Spinal cord (tissue), 10 donors: ENCODE measurements around the gene MGAT5. TPM values are rescaled to one million over a fixed set of nuclear protein-coding genes. Genes with fewer than 3 reads are reported as not detected.
A peak's percentile ranks its signal among the peaks of the same experiment; 100 is the strongest.

Experiments used
- DNase-seq, 6 donors: peaks; one replicate each; pipeline versions ENCODE4 v3.0.0 to v3.0.0-alpha.2; 2013 to 2015; ENCODE audit warnings: low spot score in 6 of 6, low read depth in 4 of 6
- H3K27ac ChIP-seq: one replicate; pipeline ENCODE4 v1.5.1; 2013; ENCODE audit warnings: low read depth, low read length, control low read depth
- H3K27me3 ChIP-seq: one replicate; pipeline ENCODE4 v1.6.1; 2013; ENCODE audit warnings: low read length; ENCODE audit not compliant: control insufficient read depth, insufficient read depth
- H3K36me3 ChIP-seq: one replicate; pipeline ENCODE4 v1.6.1; 2013; ENCODE audit warnings: low read length; ENCODE audit not compliant: control insufficient read depth, insufficient read depth
- H3K4me1 ChIP-seq: one replicate; pipeline ENCODE4 v1.6.1; 2013; ENCODE audit warnings: low read length; ENCODE audit not compliant: control insufficient read depth, insufficient read depth
- H3K4me3 ChIP-seq: one replicate; pipeline ENCODE4 v1.5.1; 2013; ENCODE audit warnings: low read depth, low read length, control low read depth
- H3K9me3 ChIP-seq: one replicate; pipeline ENCODE4 v1.6.1; 2013; ENCODE audit warnings: low read length; ENCODE audit not compliant: control insufficient read depth, insufficient read depth
- WGBS: methylation state at CpG from one replicate; pipeline ENCODE4 v1.1.5; 2013; ENCODE audit warnings: missing lambda C conversion rate; ENCODE audit not compliant: insufficient coverage; 5-methylcytosine and 5-hydroxymethylcytosine counted together
- polyA plus RNA-seq, 2 donors: library from polyadenylated mRNA; unstranded; fragments of 120-200 nt; gene quantifications; one replicate each; pipeline ENCODE4 v1.2.1, GENCODE V29; 2013; ENCODE audit not compliant: insufficient read length in 2 of 2
- total RNA-seq, 2 donors: library from RNA; depleted of rRNA in 1 of 2; stranded (reverse); fragments of 120-200 nt in 1 of 2; fragments of >200 nt in 1 of 2; gene quantifications; one replicate each; pipeline versions ENCODE4 v1.2.3 to v1.2.4, GENCODE V29; 2013 to 2014
- donor health status: healthy.

The MGAT5 gene
- total and polyA plus RNA-seq, 4 donors: 45.8 to 76.6 (median 48.3) TPM

DNA sequence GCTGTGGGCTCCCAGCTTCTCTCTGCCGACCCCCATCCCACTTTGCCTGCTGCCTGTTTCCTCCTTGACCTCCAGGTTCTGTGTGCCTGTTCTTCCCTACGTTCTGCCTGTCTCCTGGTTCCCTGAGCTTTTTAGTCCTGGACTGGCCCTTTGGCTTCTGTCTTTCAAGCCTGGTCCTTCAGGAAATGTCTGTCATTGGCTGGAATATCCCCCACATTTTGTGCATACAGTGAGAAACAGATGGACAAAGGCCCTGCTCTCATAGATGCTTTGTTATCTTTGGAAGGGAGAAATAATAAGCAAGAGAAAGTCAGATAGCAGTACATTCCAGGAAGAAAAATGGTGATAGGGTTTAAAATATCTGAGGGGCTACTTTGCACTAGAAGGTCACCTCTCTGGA, 5.7 kb downstream of the MGAT5 start:
- Histone ChIP-seq H3K27me3 (no peaks in the 10 kb centered on the region), H3K4me3 (no peak overlapping the region), H3K4me1 (peaks cover 22% of the 10 kb centered on the region), H3K27ac (peak overlapping the region; percentile 25), H3K9me3 (no peaks in the 10 kb centered on the region), H3K36me3 (peaks cover under 1% of the 10 kb centered on the region)
- WGBS: 72% methylated on average over 2 of the region's 2 CpGs
- DNase-seq: no peak

DNA sequence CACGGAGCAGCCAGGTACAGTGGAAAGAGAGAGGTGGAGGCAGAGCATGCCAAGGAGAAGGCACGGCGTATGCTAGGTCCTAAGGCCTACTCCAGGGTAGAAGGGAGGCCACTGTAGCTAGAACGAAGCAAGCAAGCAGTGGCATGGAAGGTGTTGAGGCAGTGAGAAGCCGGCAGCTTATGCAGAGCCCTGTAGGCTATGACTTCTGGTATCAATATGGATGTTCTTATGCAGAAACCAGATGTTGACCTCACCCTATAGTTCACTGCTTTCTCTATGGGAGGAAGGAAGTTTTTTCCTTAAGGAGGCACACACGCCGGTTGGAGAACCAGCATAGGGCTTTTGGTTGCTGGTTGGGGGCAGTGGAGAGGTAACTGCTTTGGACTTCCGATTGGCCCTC, 6.1 kb downstream of the MGAT5 start:
- H3K27me3 ChIP-seq: no peaks in the 10 kb centered on the region
- peak overlapping the region; percentile 6 for H3K27ac ChIP-seq
- no peaks in the 10 kb centered on the region for H3K9me3 ChIP-seq
- WGBS: 86% methylated on average over 6 of the region's 8 CpGs
- no peak for DNase-seq
- no peak overlapping the region for H3K4me3 ChIP-seq
- H3K36me3 ChIP-seq: no peaks in the 10 kb centered on the region
- H3K4me1 ChIP-seq: peaks cover 22% of the 10 kb centered on the region

DNA sequence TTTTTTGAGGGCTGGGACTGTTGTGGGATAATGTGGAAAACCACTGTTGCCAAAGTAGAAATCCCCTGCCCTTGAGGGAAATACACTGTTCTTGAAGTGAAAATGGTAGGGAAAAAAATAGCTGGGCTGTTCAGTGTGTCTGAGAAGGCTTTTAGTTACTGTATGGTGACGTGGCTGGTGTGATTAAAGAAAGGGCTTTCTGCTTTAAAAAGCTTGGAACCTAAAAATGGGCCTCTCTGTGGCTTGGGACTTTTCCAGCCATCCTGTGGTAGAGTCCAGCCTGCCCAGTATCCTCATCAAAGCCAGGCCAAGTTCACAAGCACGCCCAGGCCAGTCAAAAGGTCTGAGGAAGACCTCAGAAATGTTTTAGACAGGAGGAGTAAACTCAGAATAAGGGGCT, 6.8 kb downstream of the MGAT5 start:
- H3K27me3 ChIP-seq: no peaks in the 10 kb centered on the region
- no peaks in the 10 kb centered on the region for H3K9me3 ChIP-seq
- H3K4me3 ChIP-seq: no peak overlapping the region
- peaks cover 22% of the 10 kb centered on the region for H3K4me1 ChIP-seq
- no peak for DNase-seq
- 63% methylated on average over 1 of the region's 2 CpGs for WGBS
- peak overlapping the region; percentile 53 for H3K27ac ChIP-seq
- no peaks in the 10 kb centered on the region for H3K36me3 ChIP-seq

DNA sequence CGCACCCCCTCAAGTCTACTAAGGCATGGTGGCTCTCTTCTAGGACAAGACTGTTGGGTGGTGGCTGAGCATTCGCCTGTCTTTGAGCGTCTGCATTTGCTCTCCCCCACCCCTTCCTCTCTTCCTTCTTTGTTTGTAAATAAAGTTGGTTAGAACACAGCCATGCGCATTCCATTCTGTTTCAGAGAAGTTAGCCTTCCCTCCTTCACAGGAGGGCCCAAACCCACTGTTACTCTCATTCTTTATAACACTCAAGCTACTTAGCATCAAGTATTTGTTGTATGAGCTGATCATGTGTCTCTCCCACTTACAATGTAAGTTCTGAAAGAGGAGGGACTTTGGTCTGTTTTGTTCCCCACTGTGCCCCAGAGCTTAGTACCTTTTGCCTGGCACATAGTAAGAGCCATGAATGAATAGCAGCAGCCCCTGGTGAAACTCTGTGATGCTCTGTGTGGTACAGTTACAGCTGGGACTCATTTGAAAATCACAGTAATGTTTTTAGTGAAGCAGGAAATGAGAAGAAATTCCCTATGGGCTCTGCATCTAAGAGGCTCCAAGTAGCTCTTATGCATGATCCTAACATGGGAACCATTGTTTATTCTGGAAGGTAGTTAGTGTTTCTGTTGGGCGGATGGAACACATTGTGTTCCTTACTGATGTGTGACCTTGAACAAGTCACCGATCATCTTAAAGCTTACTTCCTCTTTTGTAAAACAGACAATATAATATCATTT, 7.7 kb downstream of the MGAT5 start:
- no peaks in the 10 kb centered on the region for H3K9me3 ChIP-seq
- H3K4me3 ChIP-seq: no peak overlapping the region
- DNase-seq: peak in 1 of 6 donors; percentile 76
- no peaks in the 10 kb centered on the region for H3K36me3 ChIP-seq
- WGBS: no CpG with 5 or more reads among the region's 6 CpGs
- peaks cover 22% of the 10 kb centered on the region for H3K4me1 ChIP-seq
- peak overlapping the region; percentile 53 for H3K27ac ChIP-seq
- no peaks in the 10 kb centered on the region for H3K27me3 ChIP-seq

DNA sequence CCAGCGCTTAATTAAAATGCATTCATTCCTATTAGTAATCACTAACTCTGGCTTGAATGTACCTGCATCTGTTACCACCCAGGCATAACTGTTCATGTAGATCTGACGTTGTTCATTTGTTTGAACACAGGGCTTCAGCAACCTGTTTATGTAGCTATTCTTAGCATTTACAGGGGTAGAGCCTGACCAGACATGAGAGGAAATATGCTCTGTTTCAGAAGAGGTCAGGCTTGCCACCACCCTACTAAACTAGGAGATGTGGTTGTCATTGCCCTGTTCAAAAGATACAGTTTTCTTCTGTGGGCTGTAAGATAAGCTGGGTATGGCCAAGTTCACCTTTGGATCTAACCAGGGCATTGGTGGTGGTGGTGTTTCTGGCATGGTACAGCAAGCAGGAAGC, 8.8 kb downstream of the MGAT5 start:
- H3K9me3 ChIP-seq: no peaks in the 10 kb centered on the region
- DNase-seq: no peak
- H3K4me3 ChIP-seq: no peak overlapping the region
- H3K36me3 ChIP-seq: no peaks in the 10 kb centered on the region
- no peaks in the 10 kb centered on the region for H3K27me3 ChIP-seq
- no peak overlapping the region for H3K27ac ChIP-seq
- 100% methylated on average over 2 of the region's 2 CpGs for WGBS
- peaks cover 22% of the 10 kb centered on the region for H3K4me1 ChIP-seq

DNA sequence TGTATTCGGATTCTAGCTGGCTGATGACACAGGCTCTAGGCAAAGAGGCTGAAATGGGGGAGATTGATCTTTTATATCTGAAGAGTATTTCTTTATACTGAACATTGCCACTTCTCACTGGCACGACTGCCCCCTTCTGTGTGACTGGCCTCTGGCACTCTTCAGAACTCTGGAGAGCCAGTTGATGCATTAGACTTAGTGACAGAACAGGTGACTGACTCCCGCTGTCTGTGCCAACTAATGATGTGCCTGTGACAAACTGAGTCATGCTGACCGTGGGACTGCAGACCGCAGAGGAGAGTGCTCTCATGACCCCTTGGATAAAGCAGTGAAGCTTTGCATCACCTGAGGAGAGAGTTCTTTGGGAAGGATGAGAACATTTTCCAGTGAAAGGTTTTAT, 14.4 kb downstream of the MGAT5 start:
- H3K9me3 ChIP-seq: no peaks in the 10 kb centered on the region
- H3K36me3 ChIP-seq: no peaks in the 10 kb centered on the region
- peaks cover 3% of the 10 kb centered on the region for H3K4me1 ChIP-seq
- H3K4me3 ChIP-seq: no peak overlapping the region
- 57% methylated on average over 4 of the region's 5 CpGs for WGBS
- DNase-seq: peak in 1 of 6 donors; percentile 22
- H3K27me3 ChIP-seq: no peaks in the 10 kb centered on the region
- no peak overlapping the region for H3K27ac ChIP-seq

DNA sequence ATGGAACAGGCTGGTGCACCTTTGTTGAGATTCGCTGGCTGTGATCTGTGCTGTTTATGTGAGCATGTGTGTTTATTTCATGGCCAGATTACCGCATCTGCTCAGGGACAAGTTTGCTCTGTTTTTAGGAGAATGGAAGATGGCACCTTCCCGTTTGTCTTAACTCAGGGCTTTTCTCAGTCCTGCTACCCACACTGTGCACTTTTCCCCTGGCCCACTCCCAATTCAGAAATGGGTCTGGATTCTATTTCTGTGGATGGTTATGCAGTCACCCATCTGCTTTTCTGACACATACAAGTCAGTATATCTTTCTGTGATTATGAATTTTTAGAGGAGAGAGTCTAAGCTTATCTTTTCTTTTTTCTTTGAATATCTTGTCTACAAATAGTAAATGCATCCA, 15.4 kb downstream of the MGAT5 start:
- Histone ChIP-seq H3K27ac (no peak overlapping the region), H3K36me3 (no peaks in the 10 kb centered on the region), H3K27me3 (no peaks in the 10 kb centered on the region), H3K9me3 (no peaks in the 10 kb centered on the region), H3K4me3 (no peak overlapping the region), H3K4me1 (peaks cover 3% of the 10 kb centered on the region)
- 71% methylated on average over 1 of the region's 3 CpGs for WGBS
- DNase-seq: peak in 1 of 6 donors; percentile 52

DNA sequence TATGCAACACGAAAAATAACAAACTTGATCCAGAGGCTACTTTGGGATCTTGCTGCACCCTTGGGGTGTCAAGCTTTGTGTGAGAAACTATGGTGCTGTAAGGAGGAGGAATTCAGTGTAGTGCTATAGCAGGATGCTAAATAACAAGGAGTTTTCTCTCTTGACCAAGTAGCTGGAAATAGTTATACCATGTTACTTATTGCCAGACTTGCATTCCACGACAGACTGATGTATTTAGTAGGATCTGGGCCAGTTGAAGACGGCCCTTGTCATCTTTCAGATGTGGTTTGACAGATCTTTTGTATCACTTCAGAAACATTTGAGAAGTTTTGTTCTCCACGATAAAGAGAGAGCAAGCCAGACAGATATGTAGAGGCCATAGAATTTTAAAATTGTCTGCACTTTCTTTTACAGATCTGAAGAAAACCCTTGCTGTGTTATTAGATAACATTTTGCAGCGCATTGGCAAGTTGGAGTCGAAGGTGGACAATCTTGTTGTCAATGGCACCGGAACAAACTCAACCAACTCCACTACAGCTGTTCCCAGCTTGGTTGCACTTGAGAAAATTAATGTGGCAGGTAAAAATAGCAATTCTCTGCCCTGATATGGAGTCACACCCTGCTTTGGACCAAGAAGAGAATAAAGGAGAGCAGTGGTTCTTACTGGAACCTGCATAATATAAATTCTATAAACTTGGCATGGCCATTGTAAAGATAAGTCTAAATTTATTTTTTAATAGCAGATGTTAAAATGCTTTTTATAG, 16.3 kb downstream of the MGAT5 start:
- Histone ChIP-seq H3K27ac (no peak overlapping the region), H3K9me3 (no peaks in the 10 kb centered on the region), H3K36me3 (no peaks in the 10 kb centered on the region), H3K4me1 (peaks cover 3% of the 10 kb centered on the region), H3K27me3 (no peaks in the 10 kb centered on the region), H3K4me3 (no peak overlapping the region)
- DNase-seq: no peak
- 88% methylated on average over 1 of the region's 7 CpGs for WGBS

DNA sequence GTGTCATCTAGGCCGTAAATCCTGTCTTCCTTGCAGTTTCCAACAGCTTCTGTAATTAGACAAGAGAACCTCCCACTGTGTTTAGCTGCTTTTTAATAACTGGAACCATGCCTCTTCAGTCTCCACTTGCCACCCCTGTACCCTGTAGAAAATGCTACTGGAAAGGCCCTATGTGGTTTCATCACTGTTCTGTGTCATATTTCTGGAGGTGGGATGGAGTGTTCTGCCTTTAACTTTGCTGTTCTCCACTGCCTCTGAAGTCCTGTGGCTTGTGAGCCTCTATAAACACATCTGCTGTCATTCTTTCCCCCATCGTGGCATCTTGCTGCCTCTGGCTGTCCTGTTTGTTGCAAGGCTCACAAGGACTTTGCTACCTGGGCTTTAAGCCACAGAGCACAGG, 17.9 kb downstream of the MGAT5 start:
- H3K4me1 ChIP-seq: peaks cover 3% of the 10 kb centered on the region
- H3K4me3 ChIP-seq: no peak overlapping the region
- 38% methylated on average over 2 of the region's 2 CpGs for WGBS
- H3K27ac ChIP-seq: no peak overlapping the region
- H3K27me3 ChIP-seq: no peaks in the 10 kb centered on the region
- H3K36me3 ChIP-seq: no peaks in the 10 kb centered on the region
- peak in 1 of 6 donors; percentile 87 for DNase-seq
- H3K9me3 ChIP-seq: no peaks in the 10 kb centered on the region

DNA sequence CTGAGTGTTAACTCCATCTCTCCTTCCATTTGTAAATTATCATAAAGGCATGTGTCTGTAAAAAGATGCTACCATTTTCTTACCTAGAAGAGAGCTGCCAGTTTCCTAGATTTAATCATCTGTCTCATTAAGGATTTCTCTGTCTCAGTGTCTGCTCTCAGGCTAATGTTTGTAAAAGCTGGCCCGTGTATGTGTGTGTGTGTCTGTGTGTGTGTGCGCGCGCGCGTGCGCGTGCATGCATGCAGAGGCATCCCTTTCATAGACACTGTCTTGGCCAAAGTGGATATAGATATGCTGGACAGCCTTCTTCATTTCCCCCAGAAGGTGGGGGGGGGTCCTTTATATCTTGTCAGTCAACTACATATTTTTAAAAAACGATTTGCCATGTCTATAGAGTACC, 18.9 kb downstream of the MGAT5 start:
- no peaks in the 10 kb centered on the region for H3K36me3 ChIP-seq
- H3K4me3 ChIP-seq: no peak overlapping the region
- no CpG with 5 or more reads among the region's 9 CpGs for WGBS
- no peaks in the 10 kb centered on the region for H3K27me3 ChIP-seq
- H3K4me1 ChIP-seq: peaks cover 3% of the 10 kb centered on the region
- H3K9me3 ChIP-seq: no peaks in the 10 kb centered on the region
- DNase-seq: peak in 1 of 6 donors; percentile 63
- H3K27ac ChIP-seq: no peak overlapping the region
